Activated CD8-positive, alpha-beta T cell treated with anti-CD3 and anti-CD28 coated beads, Interleukin-2, amount 10 ng/mL, durations not matched to agents 7 days and 5 days (primary cell): ENCODE data around the gene INVS. TPM values are rescaled to one million over a fixed set of nuclear protein-coding genes. Genes with fewer than 3 reads are reported as not detected.
"Not testable (repeated sequence)": the region's sequence is repeated elsewhere in the genome, so short reads cannot be mapped to it uniquely, and the experiment has no call there.

ENCODE experiments used
- ATAC-seq: fragments of 150-1000 bp; cut with Tn5 transposase; one replicate; pipeline ENCODE4 v1.10.0; 2021; ENCODE audit warnings: moderate library complexity
- CTCF ChIA-PET: fragments of 350-600 bp; sonication (Branson Sonifier 250); formaldehyde crosslinking; loops from one replicate; lab custom pipeline; 2021; ENCODE audit warnings: antibody characterized with exemption; lab: Charles Lee
- POLR2A ChIA-PET: fragments of 350-600 bp; sonication (Branson Sonifier 250); formaldehyde crosslinking; loops from one replicate; lab custom pipeline; 2021; ENCODE audit warnings: antibody characterized with exemption; lab: Charles Lee
- DNase-seq: peaks from one replicate; pipeline ENCODE4 v3.0.0-alpha.2; 2020
- H3K27ac Mint-ChIP-seq: one replicate; pipeline ENCODE4 v1.8.0; 2021; ENCODE audit warnings: mild to moderate bottlenecking, mixed read lengths
- H3K27me3 Mint-ChIP-seq: one replicate; pipeline ENCODE4 v1.8.0; 2021; ENCODE audit warnings: low read depth, mixed read lengths
- H3K36me3 Mint-ChIP-seq: one replicate; pipeline ENCODE4 v1.8.0; 2021; ENCODE audit warnings: low read depth, mixed read lengths
- H3K4me1 Mint-ChIP-seq: one replicate; pipeline ENCODE4 v1.8.0; 2021; ENCODE audit warnings: low read depth, mixed read lengths
- H3K4me3 Mint-ChIP-seq: one replicate; pipeline ENCODE4 v1.8.0; 2021; ENCODE audit warnings: mild to moderate bottlenecking, mixed read lengths
- H3K9me3 Mint-ChIP-seq: one replicate; pipeline ENCODE4 v1.8.0; 2022; ENCODE audit warnings: mixed read lengths; ENCODE audit not compliant: insufficient read depth
- total RNA-seq, 2 experiments: library from RNA; stranded (reverse); gene quantifications; one replicate each; pipeline ENCODE4 v1.2.3, GENCODE V29; 2021

The INVS gene
- 10 to 100 TPM; 19.8 to 21.8 TPM for total RNA-seq

GRCh38 chr9:100098887-100099721 lies at the start of gene INVS, which contains the start of gene ERP44:
INVS (plus strand) TSS chr9:100099243; CDS start chr9:100104522, 5,279 bp downstream.
ERP44 (minus strand) TSS chr9:100099000; CDS start chr9:100098840, 160 bp downstream.
- Mint-ChIP-seq H3K27me3 (no peaks in the 10 kb centered on the region), H3K4me3 (peak within 1 kb of the TSS; percentile 91), H3K9me3 (no peaks in the 10 kb centered on the region), H3K4me1 (peaks cover 30% of the 10 kb centered on the region), H3K27ac (peak within 1 kb of the TSS; percentile 89), H3K36me3 (peaks cover 6% of the 10 kb centered on the region)
- DNase-seq (peak; percentile 99), ATAC-seq (peak; percentile 99)
- ChIA-PET CTCF (interaction anchor here (0.9 to 1.3 kb wide), 3 partner anchors 12 to 26 kb away, joined by 3 to 4 read pairs (median 3); no protein-coding TSS in a partner anchor), POLR2A (interaction anchor here (1.1 kb wide), 1 partner anchor 111 kb away, joined by 3 read pairs; no protein-coding TSS in a partner anchor)

- Mint-ChIP-seq H3K4me1 (no peaks in the 10 kb centered on the region), H3K4me3 (no peak overlapping the region), H3K9me3 (no peaks in the 10 kb centered on the region), H3K36me3 (peaks cover 34% of the 10 kb centered on the region), H3K27ac (no peak overlapping the region), H3K27me3 (no peaks in the 10 kb centered on the region)
- DNase-seq = no peak
- CTCF ChIA-PET = no interaction called here
- POLR2A ChIA-PET = no interaction called here
- ATAC-seq = no peak
These were observed 49.5 kb upstream of the INVS start for GRCh38 chr9:100049551-100049950.

GRCh38 chr9:100052375-100052774 lies 46.7 kb upstream of the INVS start:
- Mint-ChIP-seq H3K9me3 (no peaks in the 10 kb centered on the region), H3K36me3 (peaks cover 21% of the 10 kb centered on the region), H3K27me3 (no peaks in the 10 kb centered on the region), H3K4me1 (no peaks in the 10 kb centered on the region), H3K4me3 (no peak overlapping the region), H3K27ac (no peak overlapping the region)
- DNase-seq (no peak), ATAC-seq (no peak)
- ChIA-PET POLR2A (no interaction called here), CTCF (no interaction called here)

GRCh38 chr9:100056561-100056960 lies 42.5 kb upstream of the INVS start:
- ATAC-seq (no peak), DNase-seq (no peak)
- Mint-ChIP-seq H3K36me3 (peaks cover 19% of the 10 kb centered on the region), H3K9me3 (no peaks in the 10 kb centered on the region), H3K27ac (no peak overlapping the region), H3K27me3 (no peaks in the 10 kb centered on the region), H3K4me1 (no peaks in the 10 kb centered on the region), H3K4me3 (no peak overlapping the region)
- CTCF ChIA-PET = no interaction called here
- POLR2A ChIA-PET = no interaction called here

- H3K4me3 Mint-ChIP-seq = no peak overlapping the region
- H3K4me1 Mint-ChIP-seq = no peaks in the 10 kb centered on the region
- no peaks in the 10 kb centered on the region for H3K9me3 Mint-ChIP-seq
- ATAC-seq = no peak
- peaks cover 19% of the 10 kb centered on the region for H3K36me3 Mint-ChIP-seq
- no peak for DNase-seq
- H3K27me3 Mint-ChIP-seq = no peaks in the 10 kb centered on the region
- CTCF ChIA-PET = no interaction called here
- POLR2A ChIA-PET = no interaction called here
- no peak overlapping the region for H3K27ac Mint-ChIP-seq
These were observed 41.4 kb upstream of the INVS start for GRCh38 chr9:100057624-100058023.

- Mint-ChIP-seq H3K4me1 (no peaks in the 10 kb centered on the region), H3K36me3 (peaks cover 19% of the 10 kb centered on the region), H3K9me3 (no peaks in the 10 kb centered on the region), H3K27me3 (no peaks in the 10 kb centered on the region), H3K27ac (no peak overlapping the region), H3K4me3 (no peak overlapping the region)
- ChIA-PET CTCF (no interaction called here), POLR2A (no interaction called here)
- ATAC-seq (no peak), DNase-seq (no peak)
These were observed 40.1 kb upstream of the INVS start for GRCh38 chr9:100058699-100059579.

GRCh38 chr9:100062683-100063082 lies 36.4 kb upstream of the INVS start:
- H3K27me3 Mint-ChIP-seq, H3K27ac Mint-ChIP-seq, DNase-seq, H3K4me1 Mint-ChIP-seq, ATAC-seq, H3K4me3 Mint-ChIP-seq, POLR2A ChIA-PET, H3K9me3 Mint-ChIP-seq: not testable (repeated sequence)
- CTCF ChIA-PET = interaction anchor here (1.2 kb wide), 1 partner anchor 31 kb away, joined by 3 read pairs; no protein-coding TSS in a partner anchor
- H3K36me3 Mint-ChIP-seq = peaks cover 18% of the 10 kb centered on the region

- DNase-seq = no peak
- CTCF ChIA-PET = interaction anchor here (1.2 to 1.5 kb wide), 2 partner anchors 32 to 238 kb away, joined by 3 to 4 read pairs; no protein-coding TSS in a partner anchor
- Mint-ChIP-seq H3K27me3 (no peaks in the 10 kb centered on the region), H3K4me3 (no peak overlapping the region), H3K36me3 (peaks cover 16% of the 10 kb centered on the region), H3K9me3 (no peaks in the 10 kb centered on the region), H3K4me1 (peaks cover 9% of the 10 kb centered on the region), H3K27ac (no peak overlapping the region)
- POLR2A ChIA-PET = no interaction called here
- no peak for ATAC-seq
These were observed 35.9 kb upstream of the INVS start for GRCh38 chr9:100063185-100063584.

GRCh38 chr9:100064872-100065581 lies 34.0 kb upstream of the INVS start:
- Mint-ChIP-seq H3K36me3 (peaks cover 5% of the 10 kb centered on the region), H3K4me3 (no peak overlapping the region), H3K4me1 (peaks cover 9% of the 10 kb centered on the region), H3K27ac (no peak overlapping the region), H3K9me3 (no peaks in the 10 kb centered on the region), H3K27me3 (no peaks in the 10 kb centered on the region)
- CTCF ChIA-PET = interaction anchor here (1.5 kb wide), 1 partner anchor 240 kb away, joined by 4 read pairs; no protein-coding TSS in a partner anchor
- ATAC-seq (no peak), DNase-seq (no peak)
- POLR2A ChIA-PET = no interaction called here

GRCh38 chr9:100066539-100066938 lies 32.5 kb upstream of the INVS start:
- H3K36me3 Mint-ChIP-seq = peaks cover 5% of the 10 kb centered on the region
- no peak for DNase-seq
- no peaks in the 10 kb centered on the region for H3K9me3 Mint-ChIP-seq
- no peak overlapping the region for H3K27ac Mint-ChIP-seq
- H3K4me3 Mint-ChIP-seq = no peak overlapping the region
- H3K27me3 Mint-ChIP-seq = no peaks in the 10 kb centered on the region
- peaks cover 9% of the 10 kb centered on the region for H3K4me1 Mint-ChIP-seq
- POLR2A ChIA-PET = no interaction called here
- CTCF ChIA-PET = interaction anchor here (0.8 kb wide), 1 partner anchor 1223 kb away, joined by 3 read pairs; no protein-coding TSS in a partner anchor
- no peak for ATAC-seq

- H3K27ac Mint-ChIP-seq, POLR2A ChIA-PET, DNase-seq, CTCF ChIA-PET, ATAC-seq, H3K4me3 Mint-ChIP-seq, H3K27me3 Mint-ChIP-seq, H3K4me1 Mint-ChIP-seq, H3K9me3 Mint-ChIP-seq, H3K36me3 Mint-ChIP-seq: not testable (repeated sequence)
These were observed 31.1 kb upstream of the INVS start for GRCh38 chr9:100067990-100068389.
